HG03108 (cell line): Measurements from ENCODE around the gene GASK1B.

Experiments used
- ATAC-seq: cut with Tn5 transposase; IDR thresholded peaks from one replicate; pipeline ENCODE4 v1.9.1; 2021; ENCODE audit warnings: moderate library complexity; ENCODE audit not compliant: unreplicated experiment

Gene GASK1B

GRCh38 chr4:158189422-158189821, 16.6 kb upstream of the GASK1B start:
- ATAC-seq: no peak

GRCh38 chr4:158186815-158187214, 14.0 kb upstream of the GASK1B start:
- no peak for ATAC-seq

- ATAC-seq: no peak
These were observed 9.9 kb upstream of the GASK1B start for GRCh38 chr4:158182736-158183135.

- no peak for ATAC-seq
These were observed 9.1 kb upstream of the GASK1B start for GRCh38 chr4:158181906-158182305.

GRCh38 chr4:158179465-158179864, 6.6 kb upstream of the GASK1B start:
- no peak for ATAC-seq

GRCh38 chr4:158176776-158177175, 4.0 kb upstream of the GASK1B start:
- ATAC-seq: no peak

GRCh38 chr4:158176108-158176507, 3.3 kb upstream of the GASK1B start:
- ATAC-seq: no peak

- no peak for ATAC-seq
These were observed 1.9 kb downstream of the GASK1B start for GRCh38 chr4:158170691-158171561.

- no peak for ATAC-seq
These were observed 2.7 kb downstream of the GASK1B start for GRCh38 chr4:158169931-158170690.

GRCh38 chr4:158169506-158169905, 3.3 kb downstream of the GASK1B start:
- ATAC-seq: no peak

GRCh38 chr4:158168606-158169005, 4.2 kb downstream of the GASK1B start:
- ATAC-seq: no peak

GRCh38 chr4:158166701-158167100, 6.1 kb downstream of the GASK1B start:
- no peak for ATAC-seq

- ATAC-seq: no peak
These were observed 8.0 kb downstream of the GASK1B start for GRCh38 chr4:158164768-158165213.

- ATAC-seq: no peak
These were observed 8.7 kb downstream of the GASK1B start for GRCh38 chr4:158163941-158164767.

GRCh38 chr4:158162631-158163030, 10.2 kb downstream of the GASK1B start:
- ATAC-seq: no peak

- ATAC-seq: no peak
These were observed 11.1 kb downstream of the GASK1B start for GRCh38 chr4:158161551-158162354.

GRCh38 chr4:158159718-158160094, 13.1 kb downstream of the GASK1B start:
- ATAC-seq: no peak

GRCh38 chr4:158159054-158159717, 13.6 kb downstream of the GASK1B start:
- ATAC-seq: no peak

GRCh38 chr4:158157412-158157811, 15.4 kb downstream of the GASK1B start:
- no peak for ATAC-seq
